ENCODE results near the gene SSBP2.

DNA sequence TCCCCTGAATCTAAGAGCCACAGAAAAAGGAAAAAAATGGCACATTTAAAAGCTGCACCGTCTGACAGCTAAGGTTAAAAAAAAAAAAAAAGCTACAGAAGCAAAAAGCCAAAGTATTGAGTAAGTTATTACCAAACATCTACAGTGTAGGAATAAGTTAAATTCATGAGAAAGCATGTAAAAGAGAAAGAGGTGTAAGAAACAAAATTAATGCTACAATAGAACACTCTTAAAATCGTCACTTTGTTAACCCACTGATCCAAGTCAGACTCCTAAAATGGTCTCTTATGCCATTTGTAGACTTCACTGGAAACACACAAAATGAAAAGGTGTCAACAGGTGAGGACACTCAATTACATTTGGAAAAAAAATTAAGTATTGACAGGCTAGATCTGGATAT lies 120.2 kb downstream of the SSBP2 start:
- TF ChIP-seq, protein P1, sequence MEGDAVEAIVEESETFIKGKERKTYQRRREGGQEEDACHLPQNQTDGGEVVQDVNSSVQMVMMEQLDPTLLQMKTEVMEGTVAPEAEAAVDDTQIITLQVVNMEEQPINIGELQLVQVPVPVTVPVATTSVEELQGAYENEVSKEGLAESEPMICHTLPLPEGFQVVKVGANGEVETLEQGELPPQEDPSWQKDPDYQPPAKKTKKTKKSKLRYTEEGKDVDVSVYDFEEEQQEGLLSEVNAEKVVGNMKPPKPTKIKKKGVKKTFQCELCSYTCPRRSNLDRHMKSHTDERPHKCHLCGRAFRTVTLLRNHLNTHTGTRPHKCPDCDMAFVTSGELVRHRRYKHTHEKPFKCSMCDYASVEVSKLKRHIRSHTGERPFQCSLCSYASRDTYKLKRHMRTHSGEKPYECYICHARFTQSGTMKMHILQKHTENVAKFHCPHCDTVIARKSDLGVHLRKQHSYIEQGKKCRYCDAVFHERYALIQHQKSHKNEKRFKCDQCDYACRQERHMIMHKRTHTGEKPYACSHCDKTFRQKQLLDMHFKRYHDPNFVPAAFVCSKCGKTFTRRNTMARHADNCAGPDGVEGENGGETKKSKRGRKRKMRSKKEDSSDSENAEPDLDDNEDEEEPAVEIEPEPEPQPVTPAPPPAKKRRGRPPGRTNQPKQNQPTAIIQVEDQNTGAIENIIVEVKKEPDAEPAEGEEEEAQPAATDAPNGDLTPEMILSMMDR (IDR thresholded peaks at IDR 0.05 in 2 of 3, conservative IDR thresholded peaks at IDR 0.05 in 1 of 3; ENCODE audit: borderline replicate concordance in 1 of 3, insufficient read depth in 1 of 3, low read depth in 2 of 3, low read length in 2 of 3), result no peak
- TF ChIP-seq, protein P2, sequence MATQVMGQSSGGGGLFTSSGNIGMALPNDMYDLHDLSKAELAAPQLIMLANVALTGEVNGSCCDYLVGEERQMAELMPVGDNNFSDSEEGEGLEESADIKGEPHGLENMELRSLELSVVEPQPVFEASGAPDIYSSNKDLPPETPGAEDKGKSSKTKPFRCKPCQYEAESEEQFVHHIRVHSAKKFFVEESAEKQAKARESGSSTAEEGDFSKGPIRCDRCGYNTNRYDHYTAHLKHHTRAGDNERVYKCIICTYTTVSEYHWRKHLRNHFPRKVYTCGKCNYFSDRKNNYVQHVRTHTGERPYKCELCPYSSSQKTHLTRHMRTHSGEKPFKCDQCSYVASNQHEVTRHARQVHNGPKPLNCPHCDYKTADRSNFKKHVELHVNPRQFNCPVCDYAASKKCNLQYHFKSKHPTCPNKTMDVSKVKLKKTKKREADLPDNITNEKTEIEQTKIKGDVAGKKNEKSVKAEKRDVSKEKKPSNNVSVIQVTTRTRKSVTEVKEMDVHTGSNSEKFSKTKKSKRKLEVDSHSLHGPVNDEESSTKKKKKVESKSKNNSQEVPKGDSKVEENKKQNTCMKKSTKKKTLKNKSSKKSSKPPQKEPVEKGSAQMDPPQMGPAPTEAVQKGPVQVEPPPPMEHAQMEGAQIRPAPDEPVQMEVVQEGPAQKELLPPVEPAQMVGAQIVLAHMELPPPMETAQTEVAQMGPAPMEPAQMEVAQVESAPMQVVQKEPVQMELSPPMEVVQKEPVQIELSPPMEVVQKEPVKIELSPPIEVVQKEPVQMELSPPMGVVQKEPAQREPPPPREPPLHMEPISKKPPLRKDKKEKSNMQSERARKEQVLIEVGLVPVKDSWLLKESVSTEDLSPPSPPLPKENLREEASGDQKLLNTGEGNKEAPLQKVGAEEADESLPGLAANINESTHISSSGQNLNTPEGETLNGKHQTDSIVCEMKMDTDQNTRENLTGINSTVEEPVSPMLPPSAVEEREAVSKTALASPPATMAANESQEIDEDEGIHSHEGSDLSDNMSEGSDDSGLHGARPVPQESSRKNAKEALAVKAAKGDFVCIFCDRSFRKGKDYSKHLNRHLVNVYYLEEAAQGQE (IDR thresholded peaks at IDR 0.05; ENCODE audit: low read depth), result no peak
- TF ChIP-seq, protein P3, sequence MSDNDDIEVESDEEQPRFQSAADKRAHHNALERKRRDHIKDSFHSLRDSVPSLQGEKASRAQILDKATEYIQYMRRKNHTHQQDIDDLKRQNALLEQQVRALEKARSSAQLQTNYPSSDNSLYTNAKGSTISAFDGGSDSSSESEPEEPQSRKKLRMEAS (IDR thresholded peaks at IDR 0.05), result no peak
- TF ChIP-seq YY1 (IDR thresholded peaks at IDR 0.05; ENCODE audit: extremely low read depth, insufficient replicate concordance, low read depth, low read length) (no peak), EZH2 (IDR thresholded peaks at IDR 0.05) (no peak), POLR2A (IDR thresholded peaks at IDR 0.05; ENCODE audit: borderline replicate concordance, extremely low read depth, insufficient read depth, insufficient read length) (no peak), CEBPB (IDR thresholded peaks at IDR 0.05; ENCODE audit: low read depth) (no peak), TCF7L2 (IDR thresholded peaks at IDR 0.05; ENCODE audit: borderline replicate concordance, extremely low read depth, insufficient read depth, insufficient read length) (no peak), RAD21 (IDR thresholded peaks at IDR 0.05; ENCODE audit: low read depth) (no peak)

Measured in HCT116 (cell line).